Measurements from ENCODE around the gene CSTB.

The CSTB gene

DNA sequence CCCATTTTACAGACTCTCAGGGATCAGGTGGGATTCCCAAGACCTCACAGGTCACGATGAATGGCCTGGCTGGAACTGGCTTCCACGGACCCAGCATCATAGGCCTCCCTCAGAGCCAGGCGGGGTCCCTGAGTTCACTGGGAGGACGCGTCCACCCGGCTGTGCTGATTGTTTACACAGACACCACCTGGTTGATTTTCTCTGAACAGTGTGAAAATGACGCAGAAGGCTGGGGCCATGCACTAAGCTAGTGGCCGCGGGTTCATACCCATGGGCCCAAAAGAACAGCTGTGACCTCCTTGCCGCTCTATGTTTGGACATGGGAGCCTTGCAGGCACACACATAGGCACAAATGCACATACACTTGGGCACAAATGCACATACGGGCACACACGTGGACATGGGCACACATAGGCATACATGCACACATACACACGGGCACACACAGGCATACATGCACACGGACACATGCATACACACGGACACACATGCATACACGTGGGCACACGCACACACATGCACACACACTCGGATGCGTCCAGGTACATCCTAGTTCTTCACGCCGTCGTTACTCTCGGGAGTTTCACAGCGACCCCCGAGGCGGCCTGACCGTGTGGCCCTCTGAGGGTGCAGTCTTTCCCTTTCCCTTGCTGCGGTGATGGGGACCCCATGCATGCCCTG, 23.2 kb downstream of the CSTB start:
- in situ Hi-C loops (cut with MboI; ENCODE audit: low sequenced_read_pairs), result no loop called here

DNA sequence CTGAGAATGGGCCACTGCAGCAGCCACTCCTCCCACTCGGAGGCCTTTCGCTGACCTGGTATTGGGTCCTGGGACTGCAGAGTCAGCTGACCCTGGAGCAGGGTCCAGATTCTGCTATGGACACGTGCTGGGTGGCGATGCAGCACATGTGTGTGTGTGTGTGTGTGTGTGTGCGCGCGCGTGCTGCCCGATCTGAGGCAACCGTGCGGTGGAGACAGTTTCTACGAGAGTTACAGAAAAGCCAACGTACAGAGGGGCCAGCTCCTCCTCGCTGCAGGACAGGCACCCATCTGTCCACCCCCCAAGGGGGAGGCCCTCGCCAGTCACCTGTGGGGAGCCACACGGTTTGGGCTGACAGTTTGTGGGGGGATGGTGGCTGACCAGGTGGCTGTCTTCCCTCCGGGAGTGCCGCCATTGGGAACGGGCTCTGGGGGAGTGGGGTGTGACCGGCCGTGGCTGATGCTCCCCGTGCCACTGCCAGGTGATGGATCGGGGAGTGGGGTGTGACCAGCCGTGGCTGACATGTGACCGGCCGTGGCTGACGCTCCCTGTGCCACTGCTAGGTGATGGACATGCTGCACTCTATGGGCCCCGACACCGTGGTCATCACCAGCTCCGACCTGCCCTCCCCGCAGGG, 24.0 kb downstream of the CSTB start:
- in situ Hi-C loops (cut with MboI; ENCODE audit: low sequenced_read_pairs), result no loop called here

DNA sequence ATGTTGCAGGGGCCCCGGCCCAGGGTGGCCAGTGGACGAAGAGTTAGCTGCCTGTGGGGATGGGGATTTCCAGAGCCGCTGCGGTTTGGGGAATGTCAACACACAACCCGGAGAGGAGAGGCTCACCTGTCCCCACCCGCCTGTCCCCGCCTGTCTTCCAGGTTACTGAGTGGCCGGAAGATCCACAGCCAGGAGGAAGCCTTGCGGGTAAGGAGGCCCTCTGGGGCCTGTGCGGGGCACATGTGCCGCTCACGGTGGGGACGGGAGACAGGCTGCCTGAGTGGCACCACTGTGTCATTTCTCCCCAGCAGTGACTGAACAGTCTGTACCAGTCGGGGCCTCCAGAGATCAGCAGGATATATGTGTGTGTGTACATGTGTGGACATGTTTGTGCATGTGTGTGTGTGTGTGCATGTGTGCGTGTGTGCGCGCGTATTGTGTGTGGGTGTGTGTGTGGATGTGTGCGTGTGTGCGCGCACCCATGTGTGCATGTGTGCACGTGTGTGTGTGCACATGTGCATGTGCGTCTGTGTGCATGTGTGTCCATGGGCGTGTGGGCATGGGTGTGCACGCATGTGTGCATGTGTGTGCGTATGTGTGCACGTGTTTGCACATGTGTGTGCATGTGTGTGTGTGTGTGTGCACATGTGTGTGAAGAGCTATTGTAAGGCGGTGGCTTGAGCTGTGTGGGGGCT, 25.6 kb downstream of the CSTB start:
- in situ Hi-C loops (cut with MboI; ENCODE audit: low sequenced_read_pairs), result no loop called here

DNA sequence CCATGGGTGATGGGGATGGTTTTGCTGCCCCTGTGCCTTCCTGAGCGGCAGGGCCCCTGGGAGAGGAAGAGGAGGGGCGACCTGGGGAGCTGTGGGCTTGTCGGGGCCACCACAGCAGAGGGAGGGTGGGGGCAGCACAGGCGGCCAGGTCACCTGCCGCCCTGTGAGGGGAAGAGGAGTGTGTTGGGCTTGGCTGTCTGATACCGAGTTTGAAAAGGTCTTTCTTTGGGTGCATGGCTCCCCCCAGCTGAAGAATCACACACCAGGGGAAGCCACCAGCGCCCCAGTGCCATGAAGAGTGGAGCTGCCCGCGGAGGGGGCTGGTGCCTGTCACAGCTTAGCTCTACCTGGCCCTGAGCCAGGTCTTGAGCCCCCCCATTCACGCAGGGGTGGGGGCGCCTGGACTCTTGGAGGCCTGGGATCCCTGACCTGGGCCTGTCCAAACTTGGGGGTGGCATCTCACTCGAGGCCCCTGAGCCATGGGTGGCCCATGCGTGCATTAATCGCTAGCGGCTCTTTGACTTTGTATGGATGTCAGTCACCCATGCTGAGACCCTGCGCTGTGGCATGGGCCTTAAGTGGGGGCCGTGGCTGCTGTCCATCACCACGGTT, 26.4 kb downstream of the CSTB start:
- in situ Hi-C loops (cut with MboI; ENCODE audit: low sequenced_read_pairs), result no loop called here

GRCh38 chr21:43748622-43749021, 27.5 kb downstream of the CSTB start:
- in situ Hi-C loops (cut with MboI; ENCODE audit: low sequenced_read_pairs), result no loop called here

GRCh38 chr21:43745772-43746517, 30.2 kb downstream of the CSTB start:
- in situ Hi-C loops (cut with MboI; ENCODE audit: low sequenced_read_pairs), result no loop called here

DNA sequence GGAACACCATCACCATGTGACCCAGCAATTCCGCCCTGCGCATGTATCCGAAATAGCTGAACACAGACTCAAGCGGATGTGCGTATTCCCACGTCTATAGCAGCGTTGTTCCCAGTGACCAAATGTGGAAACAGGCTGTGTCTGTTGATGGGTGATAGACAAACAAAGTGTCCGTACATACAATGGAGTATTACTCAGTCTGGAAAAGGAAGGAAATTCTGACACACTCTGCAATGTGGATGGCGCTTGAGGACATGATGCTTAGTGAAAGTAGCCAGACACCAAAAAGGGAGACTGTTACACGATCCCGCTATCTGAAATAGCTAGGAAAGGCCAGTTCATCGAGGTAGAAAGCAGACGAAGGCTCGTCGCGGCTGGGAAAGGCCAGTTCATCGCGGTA, 31.4 kb downstream of the CSTB start:
- in situ Hi-C loops (cut with MboI; ENCODE audit: low sequenced_read_pairs), result no loop called here

DNA sequence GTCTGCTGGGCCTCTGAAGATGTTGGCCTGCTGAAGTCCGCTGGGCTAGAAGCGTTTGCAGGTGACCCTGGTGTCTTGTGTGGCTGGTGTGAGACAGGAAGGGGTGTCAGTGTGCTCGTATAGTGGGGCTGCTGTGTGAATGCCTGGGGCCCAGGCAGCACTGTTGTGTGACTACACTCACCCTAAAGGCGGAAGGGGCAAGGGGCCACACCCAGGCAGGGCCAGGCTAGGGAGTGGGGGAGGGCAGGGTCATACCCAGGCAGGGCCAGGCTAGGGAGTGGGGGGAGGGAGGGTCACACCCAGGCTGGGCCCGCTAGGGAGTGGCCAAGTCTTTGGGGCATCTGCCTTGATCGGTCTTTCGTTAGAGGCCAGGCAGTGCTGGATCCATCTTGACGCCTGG, 32.2 kb downstream of the CSTB start:
- in situ Hi-C loops (cut with MboI; ENCODE audit: low sequenced_read_pairs), result no loop called here

DNA sequence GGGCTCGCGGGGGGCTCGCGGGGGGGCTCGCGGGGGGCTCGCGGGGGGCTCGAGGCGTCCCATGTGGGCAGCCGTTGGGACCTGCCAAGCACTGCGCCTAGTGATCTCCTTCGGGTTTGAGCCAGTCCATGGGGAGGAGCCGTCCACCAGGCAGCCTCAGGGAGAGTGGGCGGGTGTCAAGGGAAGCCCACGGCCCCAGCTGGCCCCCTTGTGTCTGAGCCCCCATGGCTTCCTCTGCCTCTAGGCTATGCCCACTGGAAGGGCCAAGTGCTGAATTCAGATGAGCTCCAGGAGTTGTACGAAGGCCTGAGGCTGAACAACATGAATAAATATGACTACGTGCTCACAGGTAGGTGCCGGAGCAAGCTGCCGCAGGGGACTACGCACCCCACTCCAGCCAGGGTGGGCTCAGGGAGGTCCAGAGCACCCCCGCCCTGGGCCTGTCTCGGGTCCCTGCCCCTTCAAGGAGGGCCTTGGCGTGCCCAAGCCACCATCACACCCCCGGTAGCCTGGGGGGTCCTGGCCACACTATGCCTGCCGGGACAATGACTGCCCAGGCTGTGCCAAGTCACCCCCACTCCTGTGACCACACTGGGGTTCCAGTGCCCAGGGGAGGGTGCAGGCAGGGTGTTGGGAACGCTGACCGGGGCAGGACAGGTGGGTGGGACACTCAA, 34.5 kb downstream of the CSTB start:
- in situ Hi-C loops (cut with MboI; ENCODE audit: low sequenced_read_pairs), result no loop called here

- in situ Hi-C loops (cut with MboI; ENCODE audit: low sequenced_read_pairs), result no loop called here
Measured at GRCh38 chr21:43740497-43741156, 35.5 kb downstream of the CSTB start.

GRCh38 chr21:43739621-43740435, 36.3 kb downstream of the CSTB start:
- in situ Hi-C loops (cut with MboI; ENCODE audit: low sequenced_read_pairs), result no loop called here

- in situ Hi-C loops (cut with MboI; ENCODE audit: low sequenced_read_pairs), result no loop called here
Measured at GRCh38 chr21:43737158-43737950, 38.8 kb downstream of the CSTB start.

DNA sequence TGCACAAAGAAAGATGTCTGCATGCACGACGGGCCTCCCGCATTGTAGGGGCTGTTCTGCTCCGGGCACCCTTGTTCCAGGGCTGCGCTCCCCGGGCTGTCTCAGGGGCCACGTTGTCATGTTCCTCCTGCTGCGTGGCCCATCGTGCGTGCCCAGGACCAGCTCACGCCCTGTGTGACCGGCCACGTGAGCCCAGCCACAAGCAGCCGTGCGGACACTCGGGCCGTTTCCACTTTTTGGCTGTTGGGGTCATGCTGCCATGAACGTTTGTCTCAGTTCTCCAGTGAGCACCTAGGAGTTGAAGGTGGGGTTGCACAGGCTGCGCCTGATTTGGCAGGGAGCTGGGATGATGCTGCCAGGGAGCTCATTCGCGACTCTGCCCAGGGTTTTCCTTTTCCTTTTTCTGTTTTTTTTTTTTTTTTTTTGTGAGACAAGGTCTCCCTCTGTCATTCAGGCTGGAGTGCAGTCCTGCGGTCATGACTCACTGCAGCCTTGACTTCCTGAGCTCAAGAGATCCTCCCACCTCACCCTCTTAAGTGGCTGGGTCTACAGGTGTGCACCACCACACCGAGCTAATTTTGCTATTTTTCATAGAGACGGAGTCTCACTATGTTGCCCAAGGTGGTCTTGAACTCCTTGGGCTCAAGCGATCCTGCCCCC, 39.8 kb downstream of the CSTB start:
- in situ Hi-C loops (cut with MboI; ENCODE audit: low sequenced_read_pairs), result no loop called here

GRCh38 chr21:43735236-43736091, 40.6 kb downstream of the CSTB start:
- in situ Hi-C loops (cut with MboI; ENCODE audit: low sequenced_read_pairs), result no loop called here

DNA sequence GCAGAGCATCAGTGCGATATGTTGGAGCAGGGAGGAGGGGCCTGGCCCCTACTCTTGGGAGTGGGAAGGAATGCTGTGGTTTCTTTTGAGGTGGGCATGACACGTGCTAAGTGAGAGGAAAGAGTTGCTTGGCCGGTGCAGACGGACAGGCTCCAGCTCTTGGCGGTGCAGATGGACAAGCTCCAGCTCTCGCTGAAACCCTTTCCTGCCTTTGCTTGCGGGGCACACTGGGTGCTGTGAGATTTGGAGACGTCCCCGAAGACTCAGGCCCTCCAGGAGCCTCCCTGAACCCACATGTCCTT, 41.2 kb downstream of the CSTB start:
- in situ Hi-C loops (cut with MboI; ENCODE audit: low sequenced_read_pairs), result no loop called here

DNA sequence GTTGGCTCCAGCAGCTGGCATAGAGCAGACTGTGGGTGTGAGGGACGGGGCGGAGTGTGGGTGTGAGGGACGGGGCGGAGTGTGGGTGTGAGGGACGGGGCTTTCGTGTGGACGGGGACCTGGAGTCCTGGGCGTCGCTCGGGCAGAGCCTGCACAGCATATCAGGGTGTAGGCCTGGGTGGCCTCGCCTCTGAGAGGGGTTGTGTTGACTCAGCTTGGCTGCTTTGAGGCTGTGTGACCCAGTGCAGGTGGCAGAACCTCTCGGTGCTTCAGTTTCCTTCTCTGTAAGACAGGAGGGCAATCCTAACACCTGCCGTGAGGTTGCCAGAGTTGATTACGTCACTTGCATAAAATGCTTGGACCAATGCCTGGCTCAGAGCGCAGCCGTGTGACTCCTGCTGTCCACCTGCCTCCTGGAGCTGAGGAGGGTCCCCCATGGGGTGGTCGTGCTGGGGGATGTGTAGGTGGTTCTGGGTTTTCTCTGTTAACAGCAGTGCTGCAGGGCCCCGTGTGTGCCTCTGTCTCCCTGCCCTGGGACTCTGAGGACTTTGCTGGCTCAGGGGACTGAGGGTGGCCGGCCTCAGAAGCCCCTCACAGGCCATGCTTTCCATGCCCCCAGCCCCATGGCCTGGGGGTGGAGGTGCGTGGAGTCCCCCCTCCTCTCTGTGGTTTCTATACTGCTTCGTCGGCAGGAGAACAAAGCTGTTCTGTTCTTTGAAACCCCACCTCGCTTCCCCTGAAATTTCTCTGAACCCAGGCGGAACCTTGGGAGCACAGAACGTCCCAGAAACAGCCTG, 41.8 kb downstream of the CSTB start:
- in situ Hi-C loops (cut with MboI; ENCODE audit: low sequenced_read_pairs), result no loop called here

Measured in hTERT RPE-1 (cell line).